ENCODE data around the gene TMEM217.

DNA sequence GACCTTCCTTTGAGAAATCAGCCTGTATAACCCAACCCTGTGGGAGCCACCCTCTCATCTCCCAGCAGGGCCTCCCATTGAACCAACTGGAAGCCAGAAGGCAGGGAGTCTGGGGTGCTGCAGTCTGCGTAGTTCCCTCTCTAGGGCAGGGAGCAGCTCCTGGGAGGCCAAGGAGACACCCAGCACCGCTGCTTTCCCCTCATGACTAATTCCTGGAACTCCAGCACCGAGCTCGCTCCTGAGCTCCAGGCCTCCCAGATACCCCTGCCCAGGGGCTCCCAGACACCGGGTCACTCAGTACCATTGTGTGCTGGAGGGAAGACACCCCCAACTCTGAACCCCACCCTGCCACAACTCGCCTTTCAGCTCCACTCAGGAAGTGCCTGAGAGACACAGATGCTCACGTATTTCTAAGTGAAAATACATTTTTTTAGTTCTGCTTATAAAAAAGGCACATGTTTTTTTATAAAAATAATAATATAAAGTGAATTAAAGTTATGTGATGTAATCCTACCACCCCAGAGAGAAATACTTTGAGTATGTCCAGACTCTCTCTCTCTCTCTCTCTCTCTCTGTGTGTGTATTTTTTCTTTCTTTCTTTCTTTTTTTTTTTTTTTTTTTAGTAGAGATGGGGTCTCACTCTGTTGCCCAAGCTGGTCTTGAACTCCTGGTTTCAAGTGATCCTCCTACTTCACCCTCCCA is 70.5 kb downstream of the TMEM217 start:
- no peak for TF ChIP-seq EZH2 (IDR thresholded peaks at IDR 0.05; ENCODE audit: borderline replicate concordance)
- TF ChIP-seq, protein P1, sequence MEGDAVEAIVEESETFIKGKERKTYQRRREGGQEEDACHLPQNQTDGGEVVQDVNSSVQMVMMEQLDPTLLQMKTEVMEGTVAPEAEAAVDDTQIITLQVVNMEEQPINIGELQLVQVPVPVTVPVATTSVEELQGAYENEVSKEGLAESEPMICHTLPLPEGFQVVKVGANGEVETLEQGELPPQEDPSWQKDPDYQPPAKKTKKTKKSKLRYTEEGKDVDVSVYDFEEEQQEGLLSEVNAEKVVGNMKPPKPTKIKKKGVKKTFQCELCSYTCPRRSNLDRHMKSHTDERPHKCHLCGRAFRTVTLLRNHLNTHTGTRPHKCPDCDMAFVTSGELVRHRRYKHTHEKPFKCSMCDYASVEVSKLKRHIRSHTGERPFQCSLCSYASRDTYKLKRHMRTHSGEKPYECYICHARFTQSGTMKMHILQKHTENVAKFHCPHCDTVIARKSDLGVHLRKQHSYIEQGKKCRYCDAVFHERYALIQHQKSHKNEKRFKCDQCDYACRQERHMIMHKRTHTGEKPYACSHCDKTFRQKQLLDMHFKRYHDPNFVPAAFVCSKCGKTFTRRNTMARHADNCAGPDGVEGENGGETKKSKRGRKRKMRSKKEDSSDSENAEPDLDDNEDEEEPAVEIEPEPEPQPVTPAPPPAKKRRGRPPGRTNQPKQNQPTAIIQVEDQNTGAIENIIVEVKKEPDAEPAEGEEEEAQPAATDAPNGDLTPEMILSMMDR (IDR thresholded peaks at IDR 0.05; ENCODE audit: poor library complexity) = no peak

Measured in hepatocyte (in vitro differentiated cells).